ENCODE results near the gene SLC2A9.
"Not testable (repeated sequence)": the region's sequence is repeated elsewhere in the genome, so short reads cannot be mapped to it uniquely, and the experiment has no call there.

Gene SLC2A9

DNA sequence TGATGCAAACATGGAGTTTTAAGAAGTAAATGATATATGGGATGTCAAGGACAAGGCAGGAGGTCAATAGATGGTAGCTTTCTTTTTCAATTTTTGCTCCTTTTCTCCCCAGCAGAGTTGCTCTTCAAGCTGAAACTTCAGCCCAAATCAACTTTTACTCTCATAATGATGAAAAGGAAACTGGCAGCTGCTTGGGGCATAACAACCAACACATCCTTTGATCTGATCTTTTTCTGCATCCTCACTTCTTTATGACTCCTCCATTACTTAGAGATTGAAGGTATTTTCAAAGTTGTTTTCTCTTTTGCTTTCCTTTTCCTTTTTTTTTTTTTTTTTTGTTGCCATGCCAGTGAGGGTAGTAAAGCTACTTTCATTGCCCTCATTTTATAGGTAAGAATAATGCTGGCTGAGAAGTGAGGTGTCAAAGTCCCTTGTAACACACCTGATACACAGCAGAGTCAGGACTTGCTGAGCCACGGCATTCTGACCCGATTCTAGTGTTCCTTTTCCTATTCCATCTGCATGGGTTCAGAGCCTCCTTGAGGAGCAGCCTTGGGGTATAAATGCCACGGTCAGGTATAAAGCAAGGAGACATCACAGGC is 26.9 kb downstream of the SLC2A9 start:
- DNase-seq: no peak

DNA sequence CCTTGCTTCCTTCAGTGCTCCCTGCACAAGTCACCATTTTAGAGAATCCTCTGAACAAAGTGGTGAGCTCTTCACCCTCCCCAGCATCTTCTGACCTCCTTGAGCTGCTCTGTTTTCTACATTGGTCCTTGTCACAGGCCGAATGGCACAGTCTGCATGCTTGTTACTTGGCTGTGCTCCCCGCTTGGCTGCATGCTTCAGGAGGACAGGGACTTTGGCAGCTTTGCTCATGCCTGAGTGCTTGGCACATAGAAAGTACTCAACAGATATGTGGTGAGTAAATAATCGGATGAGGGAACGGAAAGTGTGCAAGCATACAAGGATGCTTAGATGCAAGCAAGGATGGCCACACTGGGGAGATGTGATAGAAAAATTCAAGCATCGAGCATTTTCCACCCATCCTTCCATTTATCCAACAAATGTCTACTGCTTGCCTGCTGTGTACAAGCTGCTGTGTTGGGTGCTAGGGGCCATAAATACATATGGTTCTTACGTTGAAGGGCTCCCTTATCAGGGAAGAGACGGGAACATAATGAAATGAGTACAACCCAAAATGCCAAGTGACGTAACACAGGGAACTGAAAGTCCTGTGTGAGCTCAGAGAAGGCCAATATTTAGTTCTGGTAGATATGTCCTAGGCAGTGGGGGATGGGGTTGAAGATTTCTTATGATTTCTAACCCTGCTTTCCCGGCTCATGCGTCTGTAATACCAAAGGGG is 31.2 kb downstream of the SLC2A9 start:
- no peak for DNase-seq

GRCh38 chr4:9988933-9989332 is 32.4 kb downstream of the SLC2A9 start:
- DNase-seq: no peak

DNA sequence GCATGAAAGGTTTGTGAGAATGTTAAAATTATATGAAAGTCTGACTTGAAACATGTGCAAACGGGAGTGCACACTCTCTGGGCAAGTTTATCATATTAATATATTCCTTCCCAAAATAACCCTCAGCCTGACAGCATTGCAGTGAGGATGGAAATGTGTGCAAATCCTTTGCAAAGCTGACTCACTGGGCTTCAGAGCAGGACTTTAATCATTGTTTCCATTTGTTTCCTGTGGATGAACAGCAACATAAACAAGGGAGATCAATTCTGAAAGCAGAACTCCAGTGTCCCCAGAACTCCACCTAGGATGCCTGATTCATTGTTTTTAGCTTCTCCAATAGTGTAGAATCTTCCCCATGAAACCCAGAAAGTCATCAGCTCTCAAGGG is 32.9 kb downstream of the SLC2A9 start:
- no peak for DNase-seq

DNA sequence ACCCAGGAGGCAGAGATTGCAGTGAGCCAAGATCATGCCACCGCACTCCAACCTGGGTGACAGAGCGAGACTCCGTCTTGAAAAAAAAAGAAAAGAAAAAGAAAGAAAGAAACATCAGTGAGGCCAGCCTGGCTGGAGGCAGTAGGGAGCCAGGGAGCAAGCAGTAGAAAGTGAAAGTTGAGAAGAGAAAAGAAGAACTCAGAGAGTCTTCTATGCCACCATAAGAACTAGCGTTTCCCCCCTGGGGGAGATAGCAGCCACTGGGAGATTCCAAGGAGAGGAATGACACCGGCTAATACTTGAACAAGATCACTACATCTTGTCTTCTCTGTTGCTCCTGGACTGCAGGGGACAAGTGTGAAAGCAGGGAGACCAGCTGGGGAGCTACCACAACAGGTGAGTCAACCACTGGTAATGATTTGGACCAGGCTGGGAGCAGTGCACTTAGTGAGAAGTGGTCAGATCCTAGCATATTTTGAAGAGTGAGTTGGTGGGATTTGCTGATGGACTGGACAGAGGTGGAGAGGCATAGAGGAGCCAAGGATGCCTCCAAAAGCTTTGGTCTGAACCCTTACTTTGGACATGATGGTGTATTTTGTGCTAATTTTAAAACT is 33.4 kb downstream of the SLC2A9 start:
- no peak for DNase-seq

DNA sequence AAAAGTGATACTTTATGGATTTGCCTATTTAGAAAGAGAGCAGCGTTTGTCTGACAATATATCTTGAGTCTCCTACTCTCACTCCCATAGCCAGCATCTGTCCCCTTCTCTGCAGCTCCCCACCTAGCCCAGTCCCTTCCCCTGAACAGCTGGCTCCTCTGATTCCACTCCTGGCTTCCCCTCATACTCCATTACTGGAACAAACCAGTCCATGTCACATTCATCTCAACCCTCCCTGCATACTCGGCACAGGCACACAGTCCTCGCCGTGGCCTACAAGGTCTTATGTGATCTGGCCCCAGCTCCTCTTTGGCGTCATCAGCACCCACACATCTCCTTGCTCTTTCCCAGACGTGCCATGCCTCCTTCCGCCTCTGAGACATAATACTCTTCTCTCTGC is 36.7 kb downstream of the SLC2A9 start:
- no peak for DNase-seq

DNA sequence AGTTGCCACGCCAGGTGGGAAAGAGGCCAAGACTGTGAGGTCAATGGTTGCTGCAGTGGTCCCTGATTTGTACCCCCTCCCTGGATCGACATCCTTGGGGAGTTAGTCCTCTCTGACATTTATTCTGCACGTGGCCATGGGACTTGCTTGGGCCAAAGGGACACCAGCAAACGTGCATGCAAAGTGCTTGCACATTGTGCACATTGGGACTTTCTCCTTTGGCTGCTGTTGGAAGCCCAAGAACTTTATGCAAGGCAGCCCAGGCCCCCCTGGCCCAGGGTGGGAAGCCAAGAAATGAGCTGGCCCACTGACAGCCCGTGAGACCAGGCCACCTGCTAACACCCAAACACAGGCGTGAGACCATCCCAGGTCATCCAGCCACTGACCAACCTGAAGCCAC is 38.1 kb downstream of the SLC2A9 start:
- no peak for DNase-seq

- not testable (repeated sequence) for DNase-seq
Measured at GRCh38 chr4:9981899-9982298, 39.4 kb downstream of the SLC2A9 start.

DNA sequence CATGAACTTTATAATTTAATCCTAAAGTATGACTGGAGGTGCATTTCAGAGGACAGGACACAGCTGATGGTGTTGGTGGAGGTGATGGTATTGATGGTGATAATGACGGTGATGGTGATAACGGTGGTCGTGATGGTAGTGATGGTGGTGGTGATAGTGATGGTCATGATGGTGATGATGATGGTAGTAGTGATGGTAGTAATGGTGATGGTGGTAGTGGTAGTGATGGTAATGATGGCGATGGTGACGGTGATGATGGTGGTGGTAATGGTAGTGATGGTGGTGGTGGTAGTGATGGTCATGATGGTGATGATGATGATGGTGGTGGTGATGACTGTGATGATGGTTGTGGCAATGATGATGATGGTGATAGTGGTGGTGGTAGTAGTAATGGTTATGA is 40.4 kb downstream of the SLC2A9 start:
- no peak for DNase-seq

GRCh38 chr4:9979101-9979701 is 42.1 kb downstream of the SLC2A9 start:
- DNase-seq: peak; percentile 27

DNA sequence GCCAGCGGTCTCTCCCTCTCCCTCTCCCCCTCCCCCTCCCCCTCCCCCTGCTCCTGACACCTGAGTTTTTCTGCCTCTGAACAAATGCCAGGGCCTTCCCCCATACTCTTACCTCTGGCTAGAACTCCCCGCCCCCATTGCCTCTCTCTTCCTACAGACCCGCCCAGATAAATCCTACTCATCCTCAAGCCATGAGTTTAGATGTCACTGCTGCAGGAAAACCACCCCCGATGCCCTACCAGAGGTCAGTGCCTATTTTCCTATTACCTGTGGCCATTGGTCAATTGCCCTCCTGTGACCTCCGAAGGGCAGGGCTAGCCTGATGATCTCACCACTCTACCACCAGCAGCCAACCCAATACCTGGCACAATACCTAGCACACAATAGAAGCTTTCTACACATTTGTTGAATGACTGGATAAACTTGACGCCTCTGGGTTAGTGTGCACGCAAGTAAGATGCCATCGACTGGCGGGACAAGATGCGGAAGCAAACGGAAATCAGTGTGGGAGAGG is 43.7 kb downstream of the SLC2A9 start:
- DNase-seq: no peak

DNA sequence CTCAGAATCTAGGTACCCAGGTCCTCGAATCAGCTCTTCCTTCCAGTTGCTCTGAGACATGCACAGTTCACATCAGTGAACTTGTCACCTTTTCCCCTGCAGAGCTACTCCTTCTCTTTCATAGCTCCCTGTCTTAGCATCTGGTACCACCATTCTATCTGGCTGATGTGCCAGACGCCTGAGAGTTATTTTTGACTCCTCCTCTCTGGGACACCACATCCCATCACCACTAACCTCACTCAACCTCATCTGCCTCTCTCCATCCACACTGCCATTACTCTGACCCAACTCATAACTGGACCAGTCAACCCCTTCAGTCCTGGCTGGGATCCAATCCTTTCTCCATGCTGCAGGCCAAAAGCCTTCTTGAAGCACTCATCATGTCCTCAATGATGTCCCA is 44.5 kb downstream of the SLC2A9 start:
- no peak for DNase-seq

- DNase-seq: no peak
Measured at GRCh38 chr4:9976293-9976692, 45.0 kb downstream of the SLC2A9 start.

DNA sequence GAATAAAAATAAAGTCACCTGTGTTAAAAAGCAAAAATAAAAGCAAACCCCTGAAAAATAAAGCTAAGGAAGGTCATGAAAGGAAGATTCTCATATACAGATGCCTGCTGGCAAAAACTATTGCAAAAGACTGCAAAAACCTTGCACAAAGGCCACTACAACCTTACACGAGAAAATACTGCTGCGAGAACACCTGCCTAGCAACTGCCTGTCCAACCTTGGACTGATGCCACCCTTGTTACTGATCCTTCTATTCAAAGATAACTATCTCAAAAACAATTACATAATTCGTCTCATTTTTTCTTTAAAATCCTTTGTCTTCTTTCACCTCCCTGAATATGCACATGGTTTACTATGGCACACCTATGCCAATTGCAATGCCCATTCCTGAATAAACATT is 49.6 kb downstream of the SLC2A9 start:
- DNase-seq: peak; percentile 19

DNA sequence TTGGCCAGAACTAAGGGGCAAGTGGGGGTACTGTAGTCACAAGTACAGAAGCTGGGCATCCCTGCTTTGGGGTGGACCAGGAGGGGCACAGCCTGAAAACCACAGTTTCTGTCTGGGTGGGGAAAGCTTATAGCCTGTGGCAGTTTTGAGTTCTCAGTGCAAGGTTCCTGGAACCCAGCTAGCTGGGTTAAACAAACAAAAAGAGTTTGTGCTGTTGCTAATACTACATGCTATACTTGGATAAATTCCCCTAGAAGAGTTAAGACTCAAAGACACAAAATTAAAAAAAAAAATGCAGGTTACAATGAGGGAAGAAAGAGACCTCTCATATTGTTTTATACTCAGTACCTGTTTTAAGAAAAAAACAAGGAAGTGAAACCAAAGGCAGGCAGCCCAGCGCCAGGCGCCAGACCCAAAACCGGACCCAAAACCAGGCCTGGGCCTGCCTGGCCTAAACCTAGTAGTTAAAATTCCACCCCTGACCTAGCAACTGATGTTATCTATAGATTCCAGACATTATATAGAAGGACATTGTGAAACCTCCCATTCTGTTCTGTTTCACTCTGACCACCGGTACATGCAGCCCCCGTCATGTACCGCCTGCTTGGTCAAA is 50.8 kb downstream of the SLC2A9 start:
- no peak for DNase-seq

GRCh38 chr4:9969526-9970398 is 51.5 kb downstream of the SLC2A9 start:
- DNase-seq: no peak

DNA sequence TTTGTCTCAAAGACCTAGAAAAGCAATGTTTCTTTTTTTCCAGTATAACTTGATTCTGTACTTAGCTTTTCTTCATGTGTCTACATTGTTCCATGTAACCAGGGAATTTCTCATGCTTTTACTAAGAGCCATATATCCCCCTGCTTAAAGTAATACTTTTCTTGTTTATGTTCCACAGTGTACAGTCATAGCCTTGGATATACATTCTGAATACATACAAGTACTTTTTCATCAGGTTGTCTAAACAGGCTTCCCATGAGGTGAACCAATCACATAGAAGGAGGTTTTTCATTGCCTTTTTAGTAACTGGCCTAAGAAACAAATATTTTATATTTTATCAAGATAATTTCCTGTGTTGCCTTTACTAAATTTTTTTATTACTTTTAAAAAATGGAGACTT is 52.8 kb downstream of the SLC2A9 start:
- no peak for DNase-seq

- no peak for DNase-seq
Measured at GRCh38 chr4:9964879-9965278, 56.4 kb downstream of the SLC2A9 start.

DNA sequence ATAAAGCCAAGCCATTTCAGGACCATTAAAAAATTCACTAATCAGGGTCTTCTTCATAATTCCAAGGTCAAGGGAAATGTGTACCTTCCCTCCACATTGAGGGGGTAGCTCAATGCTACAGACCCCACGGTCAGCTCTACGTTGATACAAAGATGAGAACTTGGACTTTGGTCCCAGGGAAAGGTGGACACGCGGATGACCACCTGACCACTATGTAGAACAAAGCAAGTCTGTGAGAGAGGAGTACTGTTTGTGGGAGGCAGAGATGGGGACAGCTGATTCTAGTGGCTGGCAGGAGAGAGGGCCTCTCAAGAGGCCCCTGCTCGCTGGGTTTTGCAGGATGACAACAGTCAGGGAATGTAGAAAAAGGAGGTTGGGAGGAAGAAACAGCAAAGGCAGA is 58.0 kb downstream of the SLC2A9 start:
- no peak for DNase-seq

DNA sequence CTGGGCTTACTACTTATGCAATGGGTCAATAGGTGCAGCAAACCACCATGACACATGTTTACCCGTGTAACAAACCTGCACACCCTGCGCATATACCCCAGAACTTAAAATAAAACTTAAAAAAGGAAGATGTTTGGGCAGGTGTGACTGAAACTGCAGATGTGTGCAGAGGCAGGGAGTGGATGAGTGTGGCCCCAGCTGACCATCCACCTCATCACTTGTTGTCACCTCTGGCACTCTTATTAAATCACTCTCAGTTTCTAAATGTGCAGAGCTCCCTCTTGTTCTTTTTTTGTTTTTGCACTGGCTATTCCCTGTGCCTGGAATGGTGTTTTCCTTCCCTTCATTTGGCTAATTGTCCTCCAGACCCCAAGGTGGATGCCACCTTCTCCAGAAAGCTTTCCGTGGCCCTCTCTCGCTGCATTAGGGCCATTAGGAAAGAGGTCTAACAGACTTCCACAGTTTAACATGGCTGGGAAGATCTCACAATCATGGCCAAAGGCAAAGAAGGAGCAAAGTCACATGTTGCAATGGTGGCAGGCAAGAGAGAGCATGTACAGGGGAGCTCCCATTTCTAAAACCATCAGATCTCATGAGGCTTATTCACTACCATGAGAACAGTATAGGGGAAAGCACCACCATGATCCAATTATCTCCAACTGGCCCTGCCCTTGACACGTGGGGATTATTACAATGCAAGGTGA is 58.5 kb downstream of the SLC2A9 start:
- DNase-seq: no peak

DNA sequence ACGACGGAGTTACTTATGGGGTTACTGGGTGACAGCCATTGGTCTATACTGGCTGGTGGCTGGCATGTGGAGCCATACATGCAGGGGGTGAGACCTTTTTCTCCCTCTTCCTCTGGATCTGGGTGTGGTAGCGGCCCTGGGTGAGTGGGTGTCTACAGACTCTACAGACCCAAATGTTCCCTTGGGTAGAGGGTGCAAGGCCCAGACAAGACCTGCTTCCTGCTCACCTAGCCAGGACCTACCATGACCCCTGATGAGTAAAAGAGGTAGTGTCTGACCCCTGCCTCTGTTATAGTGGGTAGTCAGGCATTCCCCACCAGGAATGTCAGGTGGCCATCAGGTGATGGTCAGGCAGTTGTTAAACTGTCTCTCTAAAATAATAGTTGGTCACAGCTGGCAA is 66.8 kb downstream of the SLC2A9 start:
- no peak for DNase-seq

GRCh38 chr4:9953089-9953488 is 68.2 kb downstream of the SLC2A9 start:
- DNase-seq: no peak
